ENCODE measurements around the gene PLXNA4. TPM values are rescaled to one million over a fixed set of nuclear protein-coding genes. Genes with fewer than 3 reads are reported as not detected.

Gene PLXNA4
- total RNA-seq, 1 donor from 2014 or later = 3.3 TPM

GRCh38 chr7:132164558-132165125 is 411.6 kb downstream of the PLXNA4 start:
- FAIRE-seq (no peak), DNase-seq (ENCODE audit: low read depth) (no peak)
- Histone ChIP-seq H3K9ac (ENCODE audit: low read length) (no peak overlapping the region), H3K9me3 (ENCODE audit: insufficient read depth, low read depth, low read length) (no peaks in the 10 kb centered on the region), H3K4me3 (ENCODE audit: insufficient read depth, low read depth, low read length) (no peak overlapping the region), H3K4me2 (ENCODE audit: low read length) (no peak overlapping the region), H4K20me1 (ENCODE audit: insufficient read depth, low read length) (no peaks in the 10 kb centered on the region), H2AFZ (ENCODE audit: low read depth, low read length) (no peak overlapping the region), H3K27me3 (ENCODE audit: insufficient read depth, low read length) (no peaks in the 10 kb centered on the region), H3K27ac (ENCODE audit: low read depth, low read length) (no peak overlapping the region), H3K4me1 (ENCODE audit: insufficient read depth, low read length) (no peaks in the 10 kb centered on the region), H3K36me3 (ENCODE audit: insufficient read depth, low read length) (no peaks in the 10 kb centered on the region), H3K79me2 (ENCODE audit: insufficient read depth, low read length) (no peaks in the 10 kb centered on the region)
- no peak overlapping the region for H3K4me3 Mint-ChIP-seq (ENCODE audit: unreplicated experiment)
- H3K4me1 Mint-ChIP-seq (ENCODE audit: low read depth, unreplicated experiment) = peaks cover 18% of the 10 kb centered on the region
- peaks cover 39% of the 10 kb centered on the region for H3K27me3 Mint-ChIP-seq (ENCODE audit: low read depth, unreplicated experiment)
- no peak overlapping the region for H3K27ac Mint-ChIP-seq (ENCODE audit: unreplicated experiment)
- H3K9me3 Mint-ChIP-seq (ENCODE audit: unreplicated experiment) = no peaks in the 10 kb centered on the region
- H3K36me3 Mint-ChIP-seq (ENCODE audit: low read depth, unreplicated experiment) = no peaks in the 10 kb centered on the region
- TF ChIP-seq EZH2 (IDR thresholded peaks at IDR 0.05; ENCODE audit: insufficient read depth, low read length) (no peak), CTCF (IDR thresholded peaks at IDR 0.05; ENCODE audit: insufficient read depth, low read depth, low read length) (no peak)

- Mint-ChIP-seq H3K27ac (ENCODE audit: unreplicated experiment) (peak overlapping the region; percentile 37), H3K4me1 (ENCODE audit: low read depth, unreplicated experiment) (peaks cover 18% of the 10 kb centered on the region), H3K4me3 (ENCODE audit: unreplicated experiment) (no peak overlapping the region), H3K27me3 (ENCODE audit: low read depth, unreplicated experiment) (peaks cover 52% of the 10 kb centered on the region), H3K9me3 (ENCODE audit: unreplicated experiment) (peaks cover 4% of the 10 kb centered on the region), H3K36me3 (ENCODE audit: low read depth, unreplicated experiment) (peaks cover 2% of the 10 kb centered on the region)
- H3K4me1 ChIP-seq (ENCODE audit: insufficient read depth, low read length) = no peaks in the 10 kb centered on the region
- H3K27ac ChIP-seq (ENCODE audit: low read depth, low read length) = no peak overlapping the region
- no peaks in the 10 kb centered on the region for H3K9me3 ChIP-seq (ENCODE audit: insufficient read depth, low read depth, low read length)
- no peaks in the 10 kb centered on the region for H3K79me2 ChIP-seq (ENCODE audit: insufficient read depth, low read length)
- no peak overlapping the region for H3K4me2 ChIP-seq (ENCODE audit: low read length)
- no peaks in the 10 kb centered on the region for H3K36me3 ChIP-seq (ENCODE audit: insufficient read depth, low read length)
- no peaks in the 10 kb centered on the region for H4K20me1 ChIP-seq (ENCODE audit: insufficient read depth, low read length)
- DNase-seq (ENCODE audit: low read depth) (no peak), FAIRE-seq (no peak)
- no peak overlapping the region for H3K9ac ChIP-seq (ENCODE audit: low read length)
- no peak overlapping the region for H3K4me3 ChIP-seq (ENCODE audit: insufficient read depth, low read depth, low read length)
- H3K27me3 ChIP-seq (ENCODE audit: insufficient read depth, low read length) = no peaks in the 10 kb centered on the region
- no peak overlapping the region for H2AFZ ChIP-seq (ENCODE audit: low read depth, low read length)
- no peak for TF ChIP-seq CTCF (IDR thresholded peaks at IDR 0.05; ENCODE audit: insufficient read depth, low read depth, low read length)
- no peak for TF ChIP-seq EZH2 (IDR thresholded peaks at IDR 0.05; ENCODE audit: insufficient read depth, low read length)
Observed at GRCh38 chr7:132162556-132163144, 413.6 kb downstream of the PLXNA4 start.

GRCh38 chr7:132161976-132162375 is 414.3 kb downstream of the PLXNA4 start:
- H2AFZ ChIP-seq (ENCODE audit: low read depth, low read length) = no peak overlapping the region
- no peaks in the 10 kb centered on the region for H3K79me2 ChIP-seq (ENCODE audit: insufficient read depth, low read length)
- Mint-ChIP-seq H3K27me3 (ENCODE audit: low read depth, unreplicated experiment) (peaks cover 57% of the 10 kb centered on the region), H3K4me1 (ENCODE audit: low read depth, unreplicated experiment) (peaks cover 18% of the 10 kb centered on the region), H3K36me3 (ENCODE audit: low read depth, unreplicated experiment) (peaks cover 3% of the 10 kb centered on the region), H3K9me3 (ENCODE audit: unreplicated experiment) (peaks cover 7% of the 10 kb centered on the region), H3K4me3 (ENCODE audit: unreplicated experiment) (no peak overlapping the region), H3K27ac (ENCODE audit: unreplicated experiment) (peak overlapping the region; percentile 37)
- H3K27ac ChIP-seq (ENCODE audit: low read depth, low read length) = no peak overlapping the region
- H3K4me1 ChIP-seq (ENCODE audit: insufficient read depth, low read length) = no peaks in the 10 kb centered on the region
- no peak for DNase-seq (ENCODE audit: low read depth)
- no peak overlapping the region for H3K9ac ChIP-seq (ENCODE audit: low read length)
- H3K4me3 ChIP-seq (ENCODE audit: insufficient read depth, low read depth, low read length) = no peak overlapping the region
- no peak for FAIRE-seq
- TF ChIP-seq CTCF (IDR thresholded peaks at IDR 0.05; ENCODE audit: insufficient read depth, low read depth, low read length) (no peak), EZH2 (IDR thresholded peaks at IDR 0.05; ENCODE audit: insufficient read depth, low read length) (no peak)
- H4K20me1 ChIP-seq (ENCODE audit: insufficient read depth, low read length) = no peaks in the 10 kb centered on the region
- no peaks in the 10 kb centered on the region for H3K9me3 ChIP-seq (ENCODE audit: insufficient read depth, low read depth, low read length)
- no peak overlapping the region for H3K4me2 ChIP-seq (ENCODE audit: low read length)
- no peaks in the 10 kb centered on the region for H3K27me3 ChIP-seq (ENCODE audit: insufficient read depth, low read length)
- no peaks in the 10 kb centered on the region for H3K36me3 ChIP-seq (ENCODE audit: insufficient read depth, low read length)

Measured in astrocyte (in vitro differentiated cells and primary cell).